Medulla oblongata (tissue), 1 donor: ENCODE results near the gene HELZ2.

ENCODE experiments used
- DNase-seq: peaks from one replicate; pipeline ENCODE4 v3.0.0-alpha.2; 2015; ENCODE audit errors: extremely low spot score

HELZ2 gene

DNA sequence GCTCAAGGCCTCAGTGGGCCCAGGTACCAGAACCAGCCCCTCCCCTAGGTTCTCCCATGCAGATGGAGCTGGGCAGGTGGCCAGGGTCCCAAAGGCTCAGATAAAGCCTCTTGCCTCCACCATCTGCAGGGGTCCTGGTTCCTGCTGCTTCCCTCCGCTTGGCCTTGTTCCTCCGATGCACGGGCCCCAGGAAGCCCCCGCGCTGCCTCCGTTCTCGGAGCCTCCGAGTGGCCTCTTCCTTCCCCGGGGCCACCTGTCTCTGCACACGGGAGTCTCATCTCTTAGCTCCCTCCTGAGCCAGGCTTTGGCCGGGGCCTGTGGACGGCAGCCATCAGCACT is 35.0 kb downstream of the HELZ2 start:
- DNase-seq, result no peak

DNA sequence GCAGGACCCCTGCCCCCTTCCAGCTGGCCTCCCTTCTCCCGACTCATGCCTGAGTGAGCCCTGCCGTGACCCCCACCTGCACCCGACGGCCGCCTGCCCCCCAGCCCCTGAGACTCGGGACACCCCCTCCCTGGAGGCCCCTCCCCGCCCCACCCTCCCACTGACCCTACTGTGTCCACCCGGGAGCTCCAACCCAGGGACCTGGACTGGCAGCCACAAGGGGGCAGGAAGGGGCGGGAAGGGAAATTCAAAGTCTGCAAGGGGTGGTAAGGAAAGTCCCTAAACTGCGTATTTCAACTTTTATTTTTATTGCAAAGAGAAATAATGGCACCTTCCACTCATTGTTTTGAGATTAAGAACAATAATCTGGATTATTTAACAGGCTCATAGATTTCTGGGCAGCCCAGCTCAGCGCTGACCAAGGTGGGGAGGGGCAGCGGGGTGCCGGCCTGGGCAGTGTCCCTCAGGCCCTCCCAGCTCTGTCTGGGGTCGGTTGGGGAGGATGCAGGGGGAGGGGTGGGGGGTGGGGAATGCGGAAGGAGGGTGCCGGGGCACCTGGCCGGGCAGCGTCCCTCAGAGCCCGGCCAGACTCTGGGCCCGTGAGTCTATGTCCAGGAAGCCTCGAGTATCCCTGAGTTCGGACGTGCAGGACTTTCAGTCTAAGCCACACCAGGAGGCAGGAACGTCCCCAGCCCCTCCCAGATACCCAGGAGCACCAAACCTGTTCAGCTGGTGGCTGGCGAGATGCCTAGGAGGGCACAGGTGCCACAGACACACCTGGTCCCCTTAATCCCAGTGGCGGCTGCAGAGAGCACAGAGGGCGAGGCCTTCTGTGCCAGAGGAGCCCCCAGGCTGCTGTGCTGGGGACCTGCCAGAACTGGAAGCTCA is 35.6 kb downstream of the HELZ2 start:
- DNase-seq, result no peak

DNA sequence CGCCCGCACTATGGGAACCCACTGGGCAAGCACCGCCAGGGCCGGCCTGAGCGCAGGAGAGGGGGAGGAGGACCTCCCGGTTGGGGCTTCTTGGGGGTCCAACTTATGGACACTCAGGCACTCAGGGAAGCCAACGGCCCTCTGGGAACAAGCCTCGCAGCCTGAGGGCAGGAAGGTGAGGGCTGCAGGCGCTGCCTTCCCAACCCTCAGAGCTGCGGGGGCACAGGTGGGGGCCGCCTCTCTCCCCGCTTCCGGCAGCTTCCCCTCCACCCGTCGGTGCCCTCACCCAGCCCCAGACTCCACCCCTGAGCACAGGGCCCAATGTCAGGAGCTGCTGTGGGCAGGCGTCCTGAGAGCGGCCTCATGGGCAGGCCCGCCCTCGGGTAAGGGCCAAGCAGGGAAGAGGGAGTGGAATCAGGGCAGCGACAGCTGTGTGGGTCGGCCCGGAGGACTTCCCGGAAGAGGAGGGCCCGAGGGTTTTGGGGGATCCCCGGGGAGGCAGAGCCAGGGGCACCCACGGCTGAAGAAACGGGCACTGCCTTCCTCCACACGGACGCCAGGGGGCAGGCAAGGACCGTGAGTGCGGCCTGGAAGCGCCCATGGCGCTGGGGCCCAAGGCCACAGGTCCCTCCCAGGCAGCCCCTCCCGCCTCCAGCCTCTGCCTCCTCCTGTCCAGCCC is 36.4 kb downstream of the HELZ2 start:
- DNase-seq, result peak; percentile 82

DNA sequence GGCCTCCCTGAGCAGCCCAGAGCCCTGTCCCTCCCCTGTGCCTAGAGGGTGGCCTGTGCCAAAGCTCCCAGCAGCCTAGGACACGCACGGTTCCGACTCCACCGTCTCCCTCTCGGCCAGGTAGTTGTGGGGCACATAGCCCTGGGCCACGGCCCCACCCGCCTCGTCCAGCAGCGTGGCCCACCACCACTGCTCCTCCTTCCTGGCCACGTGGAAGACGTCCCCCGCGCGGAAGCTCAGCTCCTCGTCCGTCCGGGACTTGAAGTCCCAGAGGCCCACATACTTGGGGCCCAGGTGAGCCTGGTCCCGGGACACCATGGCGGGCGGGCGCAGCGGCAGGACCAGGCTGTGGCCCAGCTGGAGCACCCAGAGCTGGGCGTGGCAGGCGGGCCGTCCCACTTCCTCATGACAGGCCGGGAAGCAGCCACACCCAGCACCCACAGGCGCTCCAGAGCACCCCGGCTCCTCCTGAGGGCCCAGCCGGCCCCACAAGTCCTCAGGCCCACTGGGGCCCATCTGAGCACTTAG is 37.0 kb downstream of the HELZ2 start, which contains the start of gene PTK6:
TSS of gene PTK6 (minus strand) at position 380 of the 528 bp plus-strand sequence. CDS start at position 318, 62 bp downstream.
- DNase-seq, result no peak

DNA sequence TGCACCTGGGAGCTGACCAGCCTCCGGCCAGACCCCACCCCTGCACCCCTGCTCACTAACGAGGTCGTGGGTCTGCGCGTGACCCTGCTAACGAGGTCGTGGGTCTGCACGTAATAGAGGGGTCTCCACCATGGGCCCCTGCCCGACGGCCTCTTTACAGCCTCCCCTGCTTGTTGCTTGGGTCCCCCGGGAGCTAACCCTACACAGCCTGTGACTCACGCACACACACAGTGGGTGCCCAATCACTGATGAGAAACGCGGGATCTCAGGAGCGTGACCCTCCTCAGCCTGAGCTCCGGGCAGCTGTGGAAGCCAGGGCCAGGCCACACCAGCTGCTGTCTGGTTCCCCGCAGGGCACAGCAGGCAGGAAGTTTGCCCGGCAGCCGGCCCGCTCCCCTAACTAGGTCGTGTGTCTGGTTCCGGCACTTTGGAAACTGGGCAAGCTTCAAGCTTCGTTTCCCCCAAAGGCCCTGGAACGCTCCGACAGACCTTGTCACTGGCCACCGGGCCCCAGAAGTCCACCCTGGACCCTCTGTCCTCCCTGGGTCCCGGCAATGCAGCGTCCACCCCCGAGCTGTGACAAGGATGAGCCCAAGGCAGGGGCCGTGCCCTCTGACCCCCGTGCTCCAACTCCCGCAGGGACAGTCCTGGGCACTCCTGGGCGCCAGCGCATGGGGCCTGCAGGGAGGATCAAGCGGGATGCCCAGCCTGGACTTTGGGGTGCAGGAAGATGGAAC is 37.6 kb downstream of the HELZ2 start:
- DNase-seq, result no peak

DNA sequence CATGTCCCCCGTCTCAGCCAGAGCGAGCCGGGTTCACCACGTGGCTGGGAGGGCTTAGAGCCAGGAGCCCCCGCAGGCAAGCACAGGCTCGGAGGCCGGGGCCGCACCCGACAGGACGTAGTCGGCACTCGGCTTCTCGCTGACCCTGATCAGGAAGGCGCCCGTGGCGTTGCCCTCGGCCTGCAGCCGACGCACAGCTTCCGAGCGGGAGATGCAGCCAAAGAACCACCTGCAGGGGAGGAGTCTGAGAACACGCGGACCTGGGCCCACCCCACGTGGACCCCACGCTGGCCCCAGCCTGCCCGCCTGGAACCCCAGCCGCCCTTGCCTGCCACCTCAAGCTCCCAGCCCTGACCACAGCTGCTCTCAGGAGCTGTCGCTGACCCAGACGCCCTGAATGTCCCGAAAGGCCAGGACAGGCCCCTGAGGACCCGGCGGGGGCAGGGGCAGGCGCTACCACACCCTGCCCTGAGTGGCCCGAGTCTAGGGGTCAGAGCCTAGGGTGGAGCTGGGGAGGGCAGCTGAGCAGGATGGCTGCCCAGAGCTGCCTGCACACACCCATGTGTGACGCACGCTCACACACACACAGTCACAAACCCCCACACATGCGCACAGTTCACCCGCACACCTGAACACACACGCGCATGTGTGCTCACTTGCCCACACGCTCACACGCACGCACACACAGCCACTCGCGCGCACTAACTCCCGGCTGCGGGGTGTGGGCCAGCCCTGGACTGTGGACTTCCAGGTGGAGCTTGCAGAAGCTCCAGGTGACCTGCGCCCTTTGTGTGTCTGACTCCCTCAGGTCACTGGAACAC is 39.0 kb downstream of the HELZ2 start:
- DNase-seq, result no peak

DNA sequence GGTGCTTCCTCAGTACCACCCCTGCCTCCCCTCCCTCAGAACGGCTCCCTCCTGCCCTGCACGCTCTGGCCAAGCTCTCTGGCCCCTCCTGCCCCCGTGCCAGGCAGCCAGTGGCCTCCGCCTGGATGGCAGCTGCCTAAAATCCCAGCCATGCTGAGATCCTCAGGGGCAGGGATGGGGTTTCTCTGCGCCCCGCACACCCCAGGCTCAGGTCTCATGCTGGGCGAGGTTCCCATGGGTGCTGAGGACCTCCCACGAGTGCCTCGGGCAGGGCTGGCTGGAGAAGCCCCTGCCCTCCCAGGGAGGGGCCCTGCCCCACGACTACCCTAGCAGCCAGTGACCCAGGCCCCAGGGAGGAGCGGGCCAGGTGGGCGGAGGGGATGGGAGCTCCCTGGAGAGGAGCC is 39.6 kb downstream of the HELZ2 start:
- no peak for DNase-seq

DNA sequence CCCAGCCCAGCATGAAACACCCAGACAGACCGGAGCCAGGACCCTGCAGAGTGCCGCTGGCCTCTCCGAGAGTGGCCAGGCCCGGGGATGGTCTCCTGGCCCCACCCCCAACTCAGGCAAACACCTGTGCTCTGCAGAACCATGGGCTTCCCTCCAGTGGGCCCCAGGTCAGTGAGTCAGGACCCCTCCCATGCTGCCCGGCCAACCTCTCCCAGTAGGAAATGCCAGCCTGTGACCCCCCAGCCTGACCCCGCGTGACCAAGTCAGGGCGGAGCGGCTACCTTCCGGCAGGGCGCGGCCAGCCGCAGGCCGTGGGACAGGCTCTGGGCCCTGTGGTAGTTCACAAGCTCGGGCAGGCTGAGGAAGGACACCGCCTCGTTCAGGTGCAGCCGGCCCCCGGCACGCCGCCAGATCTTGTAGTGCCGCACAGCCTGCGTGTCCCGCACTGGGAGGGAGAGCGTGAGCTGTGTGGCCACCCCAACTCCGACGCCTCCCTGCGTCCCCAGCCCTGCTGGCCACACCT is 40.1 kb downstream of the HELZ2 start:
- DNase-seq, result no peak

DNA sequence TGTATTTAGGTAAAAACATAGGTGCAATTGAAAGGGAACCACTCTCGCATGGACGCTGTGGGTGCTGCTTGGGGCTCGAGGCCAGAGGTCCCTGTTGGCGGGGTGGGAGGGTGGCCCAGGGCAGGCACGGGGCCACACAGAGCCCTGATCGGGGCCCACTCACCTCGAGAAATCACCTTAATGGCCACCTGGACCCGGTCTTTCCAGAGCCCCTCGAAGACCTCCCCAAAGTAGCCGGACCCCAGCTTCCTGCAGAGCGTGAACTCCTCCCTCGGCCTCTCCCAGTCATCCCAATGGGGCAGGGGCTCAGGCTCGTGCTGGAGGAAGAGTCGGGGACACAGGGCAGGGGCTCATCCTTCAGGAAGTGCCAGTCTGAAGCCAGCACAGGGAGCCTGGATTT is 40.7 kb downstream of the HELZ2 start:
- no peak for DNase-seq

DNA sequence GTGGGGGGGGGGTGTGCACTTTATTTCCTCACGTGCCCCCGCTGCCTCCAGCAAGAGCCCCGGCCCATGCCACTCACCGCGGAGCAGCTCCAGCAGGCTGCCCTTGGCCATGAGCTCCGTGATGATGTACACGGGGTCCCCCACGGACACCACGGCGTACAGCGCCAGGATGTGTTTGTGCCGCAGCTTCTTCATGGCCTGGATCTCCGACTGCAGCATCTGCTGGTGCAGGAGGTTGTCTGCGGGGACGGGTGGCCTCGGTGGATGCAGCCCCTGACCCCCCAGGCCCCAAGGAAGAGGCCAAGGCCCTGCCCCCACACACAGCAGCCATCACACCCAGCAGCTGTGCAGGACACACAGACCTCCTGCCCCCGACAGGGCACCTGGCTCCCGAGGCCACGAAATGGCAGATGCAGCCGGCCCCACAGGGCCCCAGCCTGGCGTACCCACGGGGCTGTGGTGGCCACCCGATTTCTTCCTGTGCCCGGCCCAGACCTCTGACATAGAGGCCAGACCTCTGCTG is 41.5 kb downstream of the HELZ2 start:
- DNase-seq, result no peak

DNA sequence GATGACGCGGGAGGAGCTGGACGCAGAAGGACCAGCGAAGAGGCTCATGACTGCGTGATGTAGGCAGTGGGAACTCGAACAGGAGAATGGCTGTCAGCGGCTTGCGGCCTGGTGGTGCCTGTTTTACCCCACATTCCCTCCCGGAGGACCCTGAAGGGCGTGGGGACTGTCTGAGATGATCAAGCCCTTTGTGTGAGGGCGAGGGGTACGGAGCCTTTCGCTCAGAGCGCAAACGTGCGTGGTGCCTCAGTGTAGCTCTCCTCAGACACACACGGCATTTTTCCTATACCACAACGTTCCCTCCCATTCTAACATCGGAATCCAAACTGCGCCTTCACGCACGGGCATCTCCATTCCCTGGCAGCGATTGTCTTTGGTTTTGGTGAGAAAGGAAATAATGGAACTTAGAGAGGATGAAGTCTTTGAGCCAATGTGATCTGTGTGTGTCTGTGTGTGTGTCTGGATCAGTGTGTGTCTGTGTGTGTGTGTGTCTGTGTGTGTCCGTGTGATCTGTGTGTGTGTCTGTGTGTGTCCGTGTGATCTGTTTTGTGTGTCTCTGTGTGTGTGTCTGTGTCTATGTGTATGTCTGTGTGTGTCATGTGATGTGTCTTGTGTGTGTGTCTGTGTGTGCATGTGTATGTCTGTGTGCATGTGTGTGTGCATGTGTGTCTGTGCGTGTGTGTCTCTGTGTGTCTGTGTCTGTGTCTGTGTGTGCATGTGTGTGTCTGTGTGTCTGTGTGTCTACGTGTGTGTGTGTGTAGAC is 42.2 kb downstream of the HELZ2 start:
- no peak for DNase-seq

DNA sequence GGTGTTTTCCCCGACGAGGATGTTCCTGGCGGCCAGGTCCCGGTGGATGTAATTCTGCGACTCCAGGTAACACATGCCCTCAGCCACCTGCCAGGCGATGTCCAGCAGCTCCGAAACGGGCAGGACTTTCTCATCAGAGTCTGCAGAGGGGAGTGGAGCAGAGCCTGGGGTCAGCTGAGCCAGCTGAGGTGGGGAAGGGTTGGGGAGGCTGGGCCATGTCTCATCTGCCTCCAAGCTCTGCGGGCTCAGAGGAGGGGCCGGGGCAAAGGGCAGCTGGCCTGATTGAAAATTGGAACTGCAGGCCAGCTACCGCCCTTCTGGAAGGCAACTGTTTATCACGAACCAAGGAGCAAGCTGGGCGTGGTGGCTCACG is 43.3 kb downstream of the HELZ2 start:
- no peak for DNase-seq

DNA sequence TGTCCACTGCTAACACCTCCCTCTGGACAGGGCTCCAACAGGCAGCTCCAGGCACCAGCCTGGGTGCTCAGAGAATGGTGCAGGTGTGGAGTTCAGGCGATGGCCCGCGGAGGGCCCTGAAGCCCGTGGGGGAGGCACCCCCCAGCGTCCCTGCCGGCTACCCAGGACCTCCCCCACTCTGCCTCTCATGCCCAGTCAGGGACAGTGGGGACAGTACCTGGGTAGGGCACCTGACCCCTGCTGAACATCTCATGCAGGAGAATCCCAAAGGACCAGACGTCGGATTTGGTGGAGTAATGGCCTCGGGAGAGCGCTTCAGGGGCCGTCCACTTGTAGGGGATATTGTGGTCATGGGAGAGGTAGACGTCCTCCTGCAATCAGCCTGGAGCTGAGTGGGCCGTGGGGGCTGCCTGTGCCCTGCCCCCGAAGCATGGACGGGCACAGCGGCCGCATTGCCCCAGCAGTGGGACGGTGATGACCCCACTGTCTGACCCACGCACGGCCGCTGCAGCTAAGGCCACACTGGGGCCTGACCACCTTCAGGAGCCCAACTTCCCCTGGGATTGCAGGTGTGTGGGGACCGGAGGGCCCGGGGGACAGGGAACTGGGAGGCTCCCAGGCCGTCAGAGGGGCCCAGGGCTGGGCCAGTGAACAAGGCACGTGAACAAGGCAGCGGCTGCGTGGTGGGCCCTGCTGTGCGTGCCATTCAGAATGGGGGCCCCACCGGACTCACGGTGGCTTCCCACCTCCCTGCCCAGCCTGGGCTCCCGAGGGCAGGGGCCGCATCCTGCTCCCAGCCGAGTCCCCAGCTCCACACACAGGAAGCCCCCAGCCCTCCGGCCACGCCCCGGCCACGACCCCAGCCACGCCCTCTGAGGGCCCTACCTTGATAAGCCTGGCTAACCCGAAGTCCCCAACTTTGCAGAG is 43.9 kb downstream of the HELZ2 start:
- no peak for DNase-seq

DNA sequence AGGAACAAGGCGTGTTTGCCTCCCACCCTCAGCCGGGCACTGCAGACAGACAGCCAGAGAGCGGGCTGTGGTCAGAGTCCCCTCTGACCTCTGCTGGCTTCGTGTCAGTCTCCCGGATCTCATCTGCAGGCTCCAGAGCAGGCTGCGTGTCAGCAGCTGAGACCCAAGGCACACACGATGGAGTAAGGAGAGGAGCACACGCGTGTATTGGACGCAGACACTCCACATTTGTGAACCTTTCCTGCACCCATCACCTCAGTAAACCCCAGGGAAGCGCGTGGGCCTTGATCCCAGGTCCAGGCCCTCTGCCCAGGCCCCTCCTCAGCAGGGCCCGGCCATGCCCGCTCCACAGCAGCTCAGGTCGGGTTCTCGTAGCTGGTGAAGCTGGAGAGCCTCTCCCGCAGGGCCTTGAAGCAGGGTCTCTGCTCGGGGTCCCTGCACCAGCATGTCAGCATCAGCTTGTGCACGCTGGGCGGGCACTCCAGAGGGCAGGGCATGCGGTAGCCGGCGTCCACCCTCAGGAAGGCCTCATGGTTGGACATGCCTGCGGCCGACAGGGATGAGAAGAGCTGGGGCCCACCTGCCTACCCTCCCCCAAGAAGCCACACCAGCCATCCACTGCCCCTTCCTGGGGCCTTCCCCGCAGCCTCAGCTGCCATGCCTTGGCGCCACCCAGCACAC is 44.7 kb downstream of the HELZ2 start:
- no peak for DNase-seq

DNA sequence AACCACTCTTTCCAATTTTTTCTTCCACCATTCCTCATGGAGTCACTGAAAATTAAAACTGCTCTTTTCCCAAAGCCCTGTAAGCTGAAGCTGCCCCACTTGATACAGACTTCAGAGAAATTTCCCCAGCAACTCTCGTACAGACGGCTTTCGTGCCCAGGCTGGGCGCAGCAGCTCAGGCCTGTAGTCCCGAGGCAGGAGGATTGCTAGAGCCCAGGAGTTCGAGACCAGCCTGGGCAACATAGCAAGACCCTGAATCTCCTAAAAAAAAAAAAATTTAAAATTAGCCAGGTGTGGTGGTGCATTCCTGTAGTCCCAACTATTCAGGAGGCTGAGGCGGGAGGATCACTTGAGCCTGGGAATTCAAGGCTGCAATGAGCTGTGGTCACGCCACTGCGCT is 46.9 kb downstream of the HELZ2 start:
- no peak for DNase-seq

DNA sequence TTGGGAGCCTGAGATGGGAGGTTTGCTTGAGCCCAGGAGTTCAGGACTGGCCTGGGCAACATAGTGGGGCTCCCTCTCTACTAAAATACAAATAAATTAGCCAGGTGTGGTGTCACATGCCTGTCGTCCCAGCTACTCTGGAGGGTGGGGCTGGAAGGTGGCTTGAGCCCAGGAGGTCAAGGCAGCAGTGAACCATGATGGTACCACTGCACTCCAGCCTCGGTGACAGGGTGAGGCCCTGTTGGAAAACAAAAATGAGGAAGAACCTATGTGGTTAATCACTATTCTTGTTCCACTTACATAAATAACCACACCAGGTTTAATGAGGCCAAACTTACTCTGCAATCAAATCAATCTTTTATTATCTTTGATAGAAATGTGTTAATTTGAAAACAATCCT is 48.1 kb downstream of the HELZ2 start:
- no peak for DNase-seq

DNA sequence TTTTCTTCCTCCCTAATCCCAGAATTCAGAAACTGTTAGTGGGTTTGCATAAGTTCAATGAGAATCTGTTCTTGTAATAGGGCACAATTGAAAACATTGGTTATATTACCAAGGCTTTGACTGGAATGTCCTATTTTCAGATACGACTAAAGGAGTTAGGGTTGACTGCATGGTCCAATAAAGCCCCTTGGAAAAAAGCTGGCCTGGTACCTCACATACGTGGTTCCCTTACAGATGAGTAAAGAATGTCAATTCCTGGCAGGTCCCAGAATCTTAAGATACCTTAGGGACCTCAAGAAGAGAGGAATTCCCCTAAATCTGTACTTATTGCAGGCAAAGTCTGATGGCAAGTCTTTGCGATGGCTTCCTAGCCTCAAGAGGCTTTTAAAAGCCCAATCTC is 48.9 kb downstream of the HELZ2 start:
- DNase-seq, result no peak
